Stomach (tissue), 4 donors: Measurements from ENCODE around the gene TMEM42.

Source experiments
- CTCF ChIP-seq, 7 experiments: fragments of 450-650 bp in 4 of 7; fragments of 200-600 bp in 3 of 7; sonication (generic) in 3 of 7; IDR thresholded peaks; one replicate each; pipeline ENCODE4 v1.5.1; 2016 to 2019; ENCODE audit warnings: antibody characterized with exemption in 7 of 7, control low read depth in 2 of 7, mild to moderate bottlenecking in 1 of 7
- EP300 ChIP-seq: sonication (generic); formaldehyde crosslinking; IDR thresholded peaks from one replicate; pipeline ENCODE4 v1.6.1; 2017; ENCODE audit warnings: antibody characterized with exemption

GRCh38 chr3:44877333-44877732 is 15.6 kb downstream of the TMEM42 start:
- TF ChIP-seq CTCF (IDR thresholded peaks at IDR 0.05) (no peak), EP300 (no peak)
